ENCODE results near the gene ZNF436.
A peak's percentile ranks its signal among the peaks of the same experiment; 100 is the strongest.
"Not testable (repeated sequence)": the region's sequence is repeated elsewhere in the genome, so short reads cannot be mapped to it uniquely, and the experiment has no call there.

ZNF436 gene

GRCh38 chr1:23366146-23366545 lies 3.5 kb downstream of the ZNF436 start:
- DNase-seq, result no peak

- DNase-seq, result no peak
Observed at GRCh38 chr1:23362218-23362713, 7.4 kb downstream of the ZNF436 start.

- no peak for DNase-seq
Observed at GRCh38 chr1:23358310-23358875, 11.2 kb downstream of the ZNF436 start.

- DNase-seq, result no peak
Observed at GRCh38 chr1:23357138-23357908, 12.3 kb downstream of the ZNF436 start.

- DNase-seq, result no peak
Observed at GRCh38 chr1:23356471-23357137, 13.0 kb downstream of the ZNF436 start.

GRCh38 chr1:23354245-23354644 lies 15.4 kb downstream of the ZNF436 start:
- no peak for DNase-seq

- no peak for DNase-seq
Observed at GRCh38 chr1:23352096-23352695, 17.4 kb downstream of the ZNF436 start.

- no peak for DNase-seq
Observed at GRCh38 chr1:23345920-23346319, 23.7 kb downstream of the ZNF436 start.

- no peak for DNase-seq
Observed at GRCh38 chr1:23344987-23345472, 24.6 kb downstream of the ZNF436 start.

GRCh38 chr1:23344111-23344986 lies 25.3 kb downstream of the ZNF436 start, which contains the start of gene HNRNPR:
Gene HNRNPR, minus strand, starts transcription at chr1:23344284. Its CDS starts 3,276 bp downstream, at chr1:23341008.
- DNase-seq, result peak; percentile 99

- peak in 1 of 2 donors; percentile 31 for DNase-seq
Observed at GRCh38 chr1:23343221-23344110, 26.2 kb downstream of the ZNF436 start.

GRCh38 chr1:23341931-23342692 lies 27.5 kb downstream of the ZNF436 start:
- DNase-seq, result peak in 1 of 2 donors; percentile 51

GRCh38 chr1:23339632-23340031 lies 30.0 kb downstream of the ZNF436 start:
- DNase-seq, result no peak

- no peak for DNase-seq
Observed at GRCh38 chr1:23337869-23338268, 31.8 kb downstream of the ZNF436 start.

- DNase-seq, result no peak
Observed at GRCh38 chr1:23331713-23332112, 37.9 kb downstream of the ZNF436 start.

- DNase-seq, result no peak
Observed at GRCh38 chr1:23330846-23331245, 38.8 kb downstream of the ZNF436 start.

GRCh38 chr1:23325393-23325792 lies 44.2 kb downstream of the ZNF436 start:
- DNase-seq, result no peak

GRCh38 chr1:23322770-23323169 lies 46.9 kb downstream of the ZNF436 start:
- DNase-seq, result no peak

- not testable (repeated sequence) for DNase-seq
Observed at GRCh38 chr1:23310280-23310679, 59.4 kb downstream of the ZNF436 start.

Measured in CD4-positive, alpha-beta T cell treated with Interleukin-4 for 1 hour (primary cell).